ENCODE data around the gene SHISA2.
"Not testable (repeated sequence)": the region's sequence is repeated elsewhere in the genome, so short reads cannot be mapped to it uniquely, and the experiment has no call there.

SHISA2 gene

GRCh38 chr13:26051657-26052311 is at the start of gene SHISA2:
Gene SHISA2, minus strand, starts transcription at chr13:26052016. Its CDS starts 1,041 bp downstream, at chr13:26050975.
- DNase-seq, result peak; percentile 11

DNA sequence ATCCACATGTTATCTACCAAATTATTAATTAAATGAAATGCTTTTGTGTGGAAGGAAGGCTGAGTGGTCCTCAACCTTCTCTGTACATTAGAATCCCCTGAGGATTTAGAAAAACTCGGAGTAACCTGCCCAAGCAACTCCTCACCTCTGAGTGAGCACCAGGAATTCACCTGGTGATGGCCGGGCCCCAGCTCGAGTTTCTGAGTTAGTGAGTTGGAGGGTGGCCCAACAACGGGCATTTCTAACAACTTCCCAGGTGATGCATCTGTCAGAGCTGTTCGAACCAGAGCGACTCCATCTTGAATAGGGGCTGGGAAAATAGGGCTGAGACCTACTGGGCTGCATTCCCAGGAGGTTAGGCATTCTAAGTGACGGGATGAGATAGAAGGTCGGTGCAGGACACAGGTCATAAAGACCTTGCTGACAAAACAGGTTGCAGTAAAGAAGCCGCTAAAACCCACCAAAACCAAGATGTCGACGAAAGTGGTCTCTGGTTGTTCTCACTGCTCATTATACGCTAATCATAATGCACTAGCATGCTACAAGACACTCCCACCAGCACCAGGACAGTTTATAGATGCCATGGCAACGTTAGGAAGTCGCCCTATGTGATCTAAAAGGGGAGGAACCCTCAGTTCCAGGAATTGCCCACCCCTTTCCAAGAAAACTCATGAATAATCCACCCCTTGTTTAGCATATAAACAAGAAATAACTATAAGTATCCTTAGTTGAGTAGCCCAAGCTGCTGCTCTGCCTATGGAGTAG is 44.2 kb upstream of the SHISA2 start:
- DNase-seq, result no peak

DNA sequence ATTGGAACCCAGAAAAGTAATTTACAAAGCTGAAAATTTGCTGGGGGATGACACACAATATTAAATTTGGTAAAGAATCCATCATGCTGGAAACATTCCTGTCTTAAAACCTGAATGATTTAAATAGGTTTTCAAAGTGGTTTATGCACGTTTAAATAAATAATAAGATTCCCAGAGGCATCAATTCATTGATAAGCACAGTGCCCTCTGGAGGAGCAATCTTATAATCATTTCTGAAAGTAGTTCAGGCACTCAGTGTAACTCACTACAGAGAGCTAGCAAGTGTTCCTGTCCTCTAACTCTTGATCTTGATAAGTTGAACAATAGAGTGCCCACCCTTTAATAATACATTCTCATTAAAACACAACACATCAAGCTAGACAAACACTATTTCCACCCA is 43.5 kb upstream of the SHISA2 start:
- no peak for DNase-seq

GRCh38 chr13:26076821-26077220 is 25.0 kb upstream of the SHISA2 start:
- not testable (repeated sequence) for DNase-seq

DNA sequence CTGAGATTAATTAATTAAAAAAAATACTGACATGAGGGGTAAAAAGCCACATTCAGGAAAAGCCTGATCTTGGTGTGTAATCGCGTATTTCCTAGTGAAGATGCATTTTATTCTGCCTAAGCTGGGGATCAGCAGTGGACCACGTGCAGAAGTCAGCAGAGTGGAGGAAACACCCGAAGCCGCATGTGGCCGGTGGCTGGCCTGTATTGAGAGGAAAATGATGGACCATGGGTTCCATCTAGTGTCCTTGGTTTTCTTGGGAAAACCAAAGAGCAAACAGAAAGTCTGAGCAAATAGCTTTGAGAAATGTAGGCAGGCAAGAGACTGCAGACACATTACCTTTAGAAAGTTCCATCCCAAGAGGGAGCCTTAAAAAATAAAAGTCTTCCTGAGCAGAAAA is 23.7 kb upstream of the SHISA2 start:
- peak; percentile 37 for DNase-seq

DNA sequence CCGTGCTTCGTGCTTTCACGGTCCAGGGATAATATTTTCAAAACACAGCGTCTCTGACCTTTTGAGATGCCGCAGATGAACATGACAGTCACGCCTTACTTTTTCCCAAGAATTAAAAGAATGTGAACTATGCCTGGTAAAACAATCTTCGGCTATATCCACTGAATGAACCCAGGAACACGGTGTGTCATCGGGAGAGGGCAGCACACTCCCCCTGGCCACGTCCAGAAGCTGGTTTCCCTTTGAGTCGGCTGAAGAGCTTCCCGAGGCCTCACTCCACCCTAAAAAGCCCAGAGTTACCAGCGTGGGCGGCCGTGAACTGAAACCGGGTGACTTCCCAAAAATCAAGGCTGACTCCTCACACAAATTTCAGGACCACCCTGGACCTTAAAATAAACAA is 22.9 kb upstream of the SHISA2 start:
- peak; percentile 96 for DNase-seq

GRCh38 chr13:26072335-26072734 is 20.5 kb upstream of the SHISA2 start:
- DNase-seq, result not testable (repeated sequence)

DNA sequence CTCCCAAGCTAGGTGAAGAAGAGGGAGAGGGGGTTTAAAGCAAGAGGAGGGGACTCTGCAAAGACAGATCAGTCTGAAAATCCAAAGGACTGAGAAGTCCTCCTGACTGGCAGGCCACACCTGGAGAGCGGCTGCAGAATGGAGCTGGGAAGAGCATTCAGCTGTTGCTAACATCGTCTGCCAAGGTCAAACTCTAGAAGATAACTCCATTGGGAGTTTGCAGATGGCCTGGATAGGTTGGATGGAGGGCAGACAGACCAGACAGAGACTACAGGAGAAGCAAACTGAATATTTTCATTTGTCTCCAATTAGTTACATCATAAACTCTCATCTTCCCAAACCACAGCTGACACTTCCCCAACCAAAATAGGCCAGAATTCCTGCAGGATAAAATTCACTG is 19.9 kb upstream of the SHISA2 start:
- no peak for DNase-seq

DNA sequence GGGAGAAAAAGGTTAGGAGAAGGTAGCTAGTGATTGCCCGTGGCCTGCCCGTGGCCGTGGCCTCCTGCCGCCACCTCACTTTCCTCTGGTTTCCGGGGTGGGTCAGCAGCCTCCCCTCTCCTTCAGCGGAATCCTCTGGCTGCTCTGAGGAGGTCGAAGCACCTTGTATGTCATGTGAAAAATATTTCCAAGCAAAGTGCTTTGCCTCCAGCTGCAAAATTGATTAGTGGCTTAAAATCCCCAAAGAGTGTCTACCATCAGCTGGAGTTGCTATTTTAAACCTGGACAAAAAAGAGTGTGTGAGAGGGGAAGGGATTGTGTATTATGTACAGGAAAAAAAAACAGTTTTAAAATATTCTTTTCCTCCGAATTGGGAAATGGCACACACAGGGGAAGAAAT is 17.8 kb upstream of the SHISA2 start:
- DNase-seq, result not testable (repeated sequence)

DNA sequence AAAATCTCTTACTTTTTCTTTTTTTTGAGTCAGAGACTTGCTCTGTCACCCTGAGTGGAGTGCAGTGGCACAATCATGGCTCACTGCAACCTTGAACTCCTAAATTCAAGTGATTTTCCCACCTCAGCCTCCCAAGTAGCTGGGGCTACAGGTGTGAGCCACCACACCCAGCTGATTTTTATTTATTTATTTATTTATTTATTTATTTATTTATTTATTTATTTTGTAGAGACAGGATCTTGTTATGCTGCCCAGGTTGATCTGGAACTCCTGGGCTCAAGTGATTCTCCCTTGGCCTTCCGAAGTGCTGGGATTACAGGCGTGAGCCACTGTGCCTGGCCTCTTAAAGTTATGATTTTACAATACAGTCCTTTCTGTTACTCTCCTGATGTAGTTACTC is 16.6 kb upstream of the SHISA2 start:
- DNase-seq, result not testable (repeated sequence)

- no peak for DNase-seq
Measured at GRCh38 chr13:26067601-26068000, 15.8 kb upstream of the SHISA2 start.

DNA sequence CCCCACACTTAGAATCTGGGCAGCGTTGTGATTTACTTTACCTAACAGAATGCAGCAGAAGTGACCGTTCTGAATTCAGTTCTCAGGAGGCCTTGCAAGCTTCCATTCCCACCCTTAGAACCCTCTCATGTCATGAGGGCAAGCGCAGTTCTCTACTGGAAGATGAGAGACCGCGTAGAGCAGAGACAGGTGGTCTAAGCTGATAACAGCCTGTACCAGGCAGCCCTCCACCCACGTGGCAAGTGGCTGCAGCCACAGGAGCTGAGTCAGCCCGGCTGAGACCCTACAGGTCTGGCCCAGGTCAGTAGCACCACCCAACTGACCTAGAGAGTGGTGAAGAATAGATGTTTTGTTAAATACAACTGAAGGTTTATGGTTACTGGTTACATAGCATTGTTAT is 14.7 kb upstream of the SHISA2 start:
- not testable (repeated sequence) for DNase-seq

- DNase-seq, result peak; percentile 69
Measured at GRCh38 chr13:26062853-26063444, 11.1 kb upstream of the SHISA2 start.

DNA sequence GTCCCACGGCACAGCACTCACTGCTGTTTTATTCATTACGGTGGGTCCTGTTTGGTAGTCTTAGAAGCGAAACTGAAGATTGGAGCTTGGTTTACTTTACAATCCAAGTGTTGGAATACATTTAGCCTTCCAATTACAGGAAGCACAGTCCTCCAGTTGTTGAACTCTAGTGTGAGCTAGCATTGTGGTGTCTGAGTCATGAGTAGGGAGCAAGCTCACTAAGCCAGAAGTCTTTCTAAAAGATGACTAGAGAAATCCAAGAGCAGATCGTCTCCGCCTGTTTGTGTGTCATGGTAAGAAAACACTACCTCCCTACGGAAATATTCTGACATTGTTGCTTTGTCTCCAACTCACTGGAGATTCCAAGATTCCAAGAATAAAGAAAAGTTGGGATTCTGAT is 10.1 kb upstream of the SHISA2 start:
- DNase-seq, result peak; percentile 96

- DNase-seq, result no peak
Measured at GRCh38 chr13:26061256-26061655, 9.4 kb upstream of the SHISA2 start.

GRCh38 chr13:26060357-26060756 is 8.5 kb upstream of the SHISA2 start:
- DNase-seq, result no peak

DNA sequence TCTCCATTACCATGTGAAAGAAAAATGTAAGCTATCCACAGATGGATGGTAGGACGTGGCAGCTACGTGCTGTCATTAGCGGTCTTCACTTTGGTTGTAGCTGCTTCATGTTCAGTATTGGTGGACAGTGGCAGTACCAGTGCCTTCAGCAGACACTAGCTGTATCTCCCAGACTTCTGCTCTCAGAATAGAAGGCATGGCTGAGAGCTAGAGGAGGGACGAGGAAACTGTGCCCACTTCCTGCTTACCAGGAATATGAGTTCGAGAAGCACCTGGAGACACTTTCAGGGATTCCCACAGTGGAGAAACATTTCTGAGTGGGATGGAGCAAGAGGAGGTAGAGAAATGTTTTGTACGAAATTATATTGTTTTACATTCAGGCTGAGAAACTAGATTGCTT is 6.9 kb upstream of the SHISA2 start:
- no peak for DNase-seq

GRCh38 chr13:26054896-26055295 is 3.1 kb upstream of the SHISA2 start:
- no peak for DNase-seq

DNA sequence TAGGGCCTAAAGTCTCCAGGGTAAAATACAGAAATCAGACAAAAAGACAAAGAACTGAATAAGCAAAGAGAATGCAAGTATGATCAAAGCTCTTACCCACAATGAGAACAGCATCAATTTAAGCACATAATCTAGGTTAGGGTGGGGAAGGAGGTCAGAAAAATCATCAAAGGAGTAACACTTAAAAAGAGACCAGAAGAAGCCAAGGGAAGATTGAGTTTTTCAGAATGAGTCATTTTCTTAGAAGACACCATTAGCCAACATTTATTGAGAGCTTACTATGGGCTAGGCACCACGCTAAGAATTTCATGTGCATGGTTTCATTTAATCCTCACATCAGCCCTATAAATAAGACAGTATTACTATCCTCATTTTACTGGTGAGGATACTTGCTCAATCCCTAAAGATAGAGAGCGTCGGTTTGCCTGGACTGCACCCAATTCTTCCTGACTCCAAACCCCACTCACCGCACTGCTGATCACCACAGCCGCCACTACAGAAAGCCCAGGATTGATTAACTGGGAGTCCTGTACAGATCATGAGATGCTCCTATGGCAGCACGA is 1.7 kb upstream of the SHISA2 start:
- DNase-seq, result no peak

- no peak for DNase-seq
Measured at GRCh38 chr13:26052337-26052736, 521 bp upstream of the SHISA2 start.

GRCh38 chr13:26051231-26051656 is 572 bp downstream of the SHISA2 start:
- peak; percentile 21 for DNase-seq

GRCh38 chr13:26050568-26051230 is 1.1 kb downstream of the SHISA2 start:
- no peak for DNase-seq

DNA sequence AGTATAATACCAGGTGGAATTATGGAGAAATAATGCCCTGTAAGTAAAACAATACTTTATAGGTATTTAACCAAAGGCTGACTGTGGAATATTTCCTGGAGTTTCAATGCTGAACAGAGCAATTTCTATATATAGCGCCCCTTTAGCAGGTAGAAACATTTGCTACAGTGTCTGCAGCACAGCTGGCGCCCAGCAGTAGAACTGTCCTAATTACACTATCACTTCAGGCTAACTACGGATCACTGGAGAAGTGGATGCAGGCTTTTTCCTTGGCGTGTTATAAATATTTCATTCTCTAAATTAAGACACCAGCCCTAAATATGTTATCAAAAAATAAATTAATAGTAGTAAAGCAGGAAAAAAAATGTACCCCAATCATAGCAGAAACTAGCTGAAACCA is 3.1 kb downstream of the SHISA2 start:
- no peak for DNase-seq

All from kidney glomerular epithelial cell (primary cell).